SK-N-SH (cell line): ENCODE data around the gene HUNK. TPM values are rescaled to one million over a fixed set of nuclear protein-coding genes. Genes with fewer than 3 reads are reported as not detected.

Source experiments
- CTCF ChIA-PET: fragments of 300-600, 350-600 bp; formaldehyde crosslinking; extraction: SDS; loops from one replicate; lab custom pipeline; 2021; lab: Yijun Ruan, JAX
- POLR2A ChIA-PET: fragments of 350-600 bp; sonication (Branson Sonifier 250); formaldehyde crosslinking; extraction: SDS; loops from one replicate; lab custom pipeline; 2020; ENCODE audit warnings: antibody characterized with exemption, inconsistent platforms; lab: Yijun Ruan, JAX
- DNase-seq: peaks from one replicate; pipeline ENCODE4 v3.0.0; 2012
- H2AFZ ChIP-seq: fragments of 200-600 bp; sonication (generic); 2 replicates; pipeline ENCODE4 v1.8.1; 2016; ENCODE audit warnings: antibody characterized with exemption, mild to moderate bottlenecking, low read depth
- H3F3A ChIP-seq: fragments of 200-600 bp; sonication (generic); replicated peaks from 2 replicates; pipeline ENCODE3; 2016; ENCODE audit warnings: antibody characterized with exemption, mild to moderate bottlenecking; ENCODE audit not compliant: insufficient read depth
- H3K27ac ChIP-seq, 2 experiments: fragments of 200-500 bp in 1 of 2; fragments of 200-600 bp in 1 of 2; sonication (Bioruptor generic) in 1 of 2; sonication (generic), shearing (Covaris generic) in 1 of 2; 2 replicates each; pipeline versions ENCODE4 v1.5.1 to v1.6.1; 2014 to 2016; ENCODE audit warnings: low read depth in 2 of 2, inconsistent platforms in 1 of 2, low read length in 1 of 2, mild to moderate bottlenecking in 1 of 2, mixed read lengths in 1 of 2
- H3K27me3 ChIP-seq: fragments of 200-600 bp; sonication (generic), shearing (Covaris generic); 2 replicates; pipeline ENCODE4 v1.6.1; 2016; ENCODE audit warnings: mixed run types; ENCODE audit not compliant: insufficient read depth
- H3K36me3 ChIP-seq, 2 experiments: fragments of 200-500 bp in 1 of 2; fragments of 200-600 bp in 1 of 2; sonication (Bioruptor generic) in 1 of 2; sonication (generic) in 1 of 2; replicated peaks in 1 of 2; 2 replicates each; pipeline versions ENCODE3 to v1.5.1; 2014 to 2016; ENCODE audit warnings: low read length in 1 of 2, mild to moderate bottlenecking in 1 of 2; ENCODE audit not compliant: insufficient read depth in 2 of 2, control insufficient read depth in 1 of 2
- H3K4me1 ChIP-seq, 2 experiments: fragments of 200-500 bp in 1 of 2; fragments of 200-600 bp in 1 of 2; sonication (Bioruptor generic) in 1 of 2; sonication (generic), shearing (Covaris generic) in 1 of 2; 2 replicates each; pipeline versions ENCODE4 v1.5.1 to v1.6.1; 2014 to 2016; ENCODE audit warnings: low read depth in 1 of 2, low read length in 1 of 2, mixed run types in 1 of 2; ENCODE audit not compliant: insufficient read depth in 2 of 2, control insufficient read depth in 1 of 2
- H3K4me2 ChIP-seq: fragments of 200-600 bp; sonication (generic), shearing (Covaris generic); 2 replicates; pipeline ENCODE4 v1.6.1; 2017; ENCODE audit warnings: mixed run types
- H3K4me3 ChIP-seq, 2 experiments: fragments of 200-500 bp in 1 of 2; fragments of 200-600 bp in 1 of 2; sonication (Bioruptor generic) in 1 of 2; sonication (generic), shearing (Covaris generic) in 1 of 2; 2 replicates each; pipeline versions ENCODE4 v1.5.1 to v1.8.1; 2014 to 2016; ENCODE audit warnings: low read depth in 2 of 2, inconsistent platforms in 1 of 2, low read length in 1 of 2, mild to moderate bottlenecking in 1 of 2, mixed read lengths in 1 of 2, moderate library complexity in 1 of 2
- H3K79me2 ChIP-seq: fragments of 200-600 bp; sonication (generic); 2 replicates; pipeline ENCODE4 v1.8.1; 2017; ENCODE audit warnings: mild to moderate bottlenecking; ENCODE audit not compliant: insufficient read depth
- H3K9ac ChIP-seq: fragments of 200-600 bp; sonication (generic); 2 replicates; pipeline ENCODE4 v1.6.1; 2017; ENCODE audit warnings: mixed run types
- H3K9me2 ChIP-seq: fragments of 200-600 bp; sonication (generic); 2 replicates; pipeline ENCODE4 v1.6.1; 2017; ENCODE audit warnings: mixed run types
- H3K9me3 ChIP-seq: fragments of 200-600 bp; sonication (generic); 2 replicates; pipeline ENCODE4 v1.6.1; 2017; ENCODE audit warnings: mixed run types, mild to moderate bottlenecking, moderate library complexity
- H4K20me1 ChIP-seq: fragments of 200-600 bp; sonication (generic); 2 replicates; pipeline ENCODE4 v1.6.1; 2017; ENCODE audit warnings: mild to moderate bottlenecking, mixed run types; ENCODE audit not compliant: insufficient read depth
- CHD2 ChIP-seq: fragments of 150-350 bp; IDR thresholded peaks from 2 replicates; pipeline ENCODE4 v1.6.1; 2018; ENCODE audit warnings: low read length; ENCODE audit not compliant: partially characterized antibody
- ELF1 ChIP-seq: IDR thresholded peaks from 2 replicates; pipeline ENCODE4 v1.4.0; 2012
- EP300 ChIP-seq, 2 experiments: IDR thresholded peaks; 2 replicates each; pipeline versions ENCODE4 v1.4.0 to v1.6.1; 2012; ENCODE audit warnings: borderline replicate concordance in 1 of 2, low read depth in 1 of 2, low read length in 1 of 2
- FOSL2 ChIP-seq: IDR thresholded peaks from 2 replicates; pipeline ENCODE4 v1.4.0; 2012; ENCODE audit warnings: low read depth, mild to moderate bottlenecking, moderate library complexity, borderline replicate concordance
- FOXJ3 ChIP-seq: sonication (generic); formaldehyde crosslinking; IDR thresholded peaks from 2 replicates; pipeline ENCODE4 v1.5.1; 2020; ENCODE audit warnings: mild to moderate bottlenecking, missing genetic modification reagents
- GABPA ChIP-seq: IDR thresholded peaks from 2 replicates; pipeline ENCODE4 v1.4.0; 2012; ENCODE audit warnings: low read depth, mild to moderate bottlenecking
- JUND ChIP-seq: IDR thresholded peaks from 2 replicates; pipeline ENCODE4 v1.4.0; 2012
- MAX ChIP-seq: IDR thresholded peaks from 2 replicates; pipeline ENCODE4 v1.4.0; 2012; ENCODE audit warnings: low read depth
- NRF1 ChIP-seq: IDR thresholded peaks from 2 replicates; pipeline ENCODE4 v1.6.1; 2012; ENCODE audit warnings: low read depth, mild to moderate bottlenecking, low read length
- POLR2AphosphoS5 ChIP-seq: IDR thresholded peaks from 2 replicates; pipeline ENCODE4 v1.6.1; 2012; ENCODE audit warnings: low read depth, low read length
- RAD21 ChIP-seq: IDR thresholded peaks from 2 replicates; pipeline ENCODE4 v1.6.1; 2012; ENCODE audit warnings: mild to moderate bottlenecking, low read length
- REST ChIP-seq: IDR thresholded peaks from 2 replicates; pipeline ENCODE4 v1.6.1; 2012; ENCODE audit warnings: mild to moderate bottlenecking, low read depth, low read length, moderate library complexity
- RXRA ChIP-seq: IDR thresholded peaks from 2 replicates; pipeline ENCODE4 v1.4.0; 2012; ENCODE audit warnings: low read depth, mild to moderate bottlenecking, borderline replicate concordance
- TAF1 ChIP-seq: IDR thresholded peaks from 2 replicates; pipeline ENCODE4 v1.6.1; 2012; ENCODE audit warnings: low read depth, mild to moderate bottlenecking, low read length, moderate library complexity, borderline replicate concordance
- TCF12 ChIP-seq: IDR thresholded peaks from 2 replicates; pipeline ENCODE4 v1.4.0; 2012
- TEAD4 ChIP-seq: IDR thresholded peaks from 2 replicates; pipeline ENCODE4 v1.4.0; 2012; ENCODE audit warnings: mild to moderate bottlenecking, borderline replicate concordance; ENCODE audit not compliant: insufficient read depth
- USF1 ChIP-seq: IDR thresholded peaks from 2 replicates; pipeline ENCODE4 v1.4.0; 2012; ENCODE audit warnings: low read depth, borderline replicate concordance
- YY1 ChIP-seq: IDR thresholded peaks from 2 replicates; pipeline ENCODE4 v1.4.0; 2012; ENCODE audit warnings: low read depth, mild to moderate bottlenecking
- WGBS: methylation state at CpG from one replicate; pipeline ENCODE4 v1.1.6; 2017; ENCODE audit warnings: low lambda C conversion rate; 5-methylcytosine and 5-hydroxymethylcytosine counted together
- polyA plus RNA-seq, 3 experiments: library from polyadenylated mRNA; depleted of rRNA; stranded (reverse); fragments of >200 nt; gene quantifications; 2 replicates each; pipeline ENCODE4 v1.2.3, GENCODE V29; 2012

Gene HUNK
- polyA plus RNA-seq, 1 of the 3 experiments (the other 2 are of a cell fraction): 0.31 TPM

GRCh38 chr21:32001390-32001789 lies 128.6 kb downstream of the HUNK start:
- DNase-seq: no peak
- no peaks in the 10 kb centered on the region for H4K20me1 ChIP-seq
- no peaks in the 10 kb centered on the region for H3K9me2 ChIP-seq
- no peak overlapping the region for H2AFZ ChIP-seq
- H3F3A ChIP-seq: no peaks in the 10 kb centered on the region
- no peaks in the 10 kb centered on the region for H3K27me3 ChIP-seq
- no peak overlapping the region for H3K27ac ChIP-seq
- WGBS: 80% methylated on average over 8 of the region's 11 CpGs
- no peaks in the 10 kb centered on the region for H3K9me3 ChIP-seq
- no peak overlapping the region for H3K4me3 ChIP-seq
- no peaks in the 10 kb centered on the region for H3K79me2 ChIP-seq
- POLR2A ChIA-PET: no interaction called here
- H3K4me2 ChIP-seq: no peak overlapping the region
- no peaks in the 10 kb centered on the region for H3K36me3 ChIP-seq
- H3K4me1 ChIP-seq: no peaks in the 10 kb centered on the region; a peak in 1 of 4 replicates
- CTCF ChIA-PET: interaction anchor here (0.6 kb wide), 1 partner anchor 257 kb away, joined by 3 read pairs; no protein-coding TSS in a partner anchor
- TF ChIP-seq ELF1 (no peak), POLR2AphosphoS5 (no peak), MAX (no peak), REST (no peak), TCF12 (no peak), TEAD4 (no peak), RXRA (no peak), TAF1 (no peak), CHD2 (no peak), USF1 (no peak), FOSL2 (no peak), RAD21 (no peak), EP300 (IDR thresholded peaks at IDR 0.05; ENCODE audit: borderline replicate concordance in 1 of 2, low read depth in 1 of 2, low read length in 1 of 2) (no peak), JUND (no peak), YY1 (no peak), GABPA (no peak), FOXJ3 (CRISPR knock-in tag) (no peak), NRF1 (no peak)
- no peak overlapping the region for H3K9ac ChIP-seq
